Esophagus muscularis mucosa (tissue), 3 donors: Measurements from ENCODE around the gene SMG6.

Source experiments
- CTCF ChIP-seq, 3 experiments: fragments of 200-600 bp in 2 of 3; fragments of 450-650 bp in 1 of 3; sonication (generic) in 2 of 3; IDR thresholded peaks; one replicate each; pipeline ENCODE4 v1.5.1; 2017 to 2019; ENCODE audit warnings: antibody characterized with exemption in 3 of 3, mild to moderate bottlenecking in 2 of 3, moderate library complexity in 1 of 3
- POLR2A ChIP-seq: fragments of 450-650 bp; IDR thresholded peaks from one replicate; pipeline ENCODE4 v1.6.1; 2017; ENCODE audit warnings: antibody characterized with exemption, moderate library complexity, mild to moderate bottlenecking, low read depth

GRCh38 chr17:2321399-2321798 is 17.8 kb upstream of the SMG6 start:
- TF ChIP-seq CTCF (IDR thresholded peaks at IDR 0.05) (no peak), POLR2A (no peak)
